Measurements from ENCODE around the gene ARHGAP10.

ARHGAP10 gene

DNA sequence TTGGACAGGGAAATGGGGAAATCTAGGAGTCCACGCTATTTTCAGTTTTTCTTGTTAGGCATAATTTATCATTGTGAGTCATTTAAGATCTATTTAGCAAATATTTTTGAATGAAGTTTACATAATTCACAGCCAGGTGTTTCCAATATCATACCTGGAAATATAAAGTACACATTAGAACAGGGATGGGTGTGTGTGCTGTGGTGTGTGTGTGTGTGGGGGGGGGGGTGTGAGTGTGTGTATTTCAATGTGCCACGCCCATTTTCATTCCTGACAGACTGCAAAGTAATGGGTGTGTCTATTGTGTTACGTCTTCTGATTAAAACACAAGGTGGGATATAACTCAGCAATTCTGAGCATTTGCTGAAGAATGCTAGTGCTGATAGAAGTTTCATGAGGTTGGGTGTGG lies 33.2 kb downstream of the ARHGAP10 start:
- Histone ChIP-seq H3K4me1 (ENCODE audit: insufficient read depth, low read length) (no peaks in the 10 kb centered on the region), H2AFZ (ENCODE audit: low read depth, low read length) (no peak overlapping the region), H4K20me1 (ENCODE audit: insufficient read depth, low read length) (no peaks in the 10 kb centered on the region), H3K9me3 (ENCODE audit: insufficient read depth, low read length, severe bottlenecking) (no peaks in the 10 kb centered on the region), H3K79me2 (ENCODE audit: insufficient read depth, low read length) (no peaks in the 10 kb centered on the region), H3K36me3 (ENCODE audit: insufficient read depth, low read length) (no peaks in the 10 kb centered on the region), H3K4me3 (ENCODE audit: low read depth in 1 of 2, low read length in 2 of 2) (no peak overlapping the region), H3K27me3 (ENCODE audit: insufficient read depth, low read length, poor library complexity) (no peaks in the 10 kb centered on the region), H3K4me2 (ENCODE audit: insufficient read depth, low read length) (no peak overlapping the region), H3K27ac (ENCODE audit: low read length) (no peak overlapping the region), H3K9ac (ENCODE audit: low read depth, low read length) (no peak overlapping the region)
- TF ChIP-seq EZH2 (IDR thresholded peaks at IDR 0.05; ENCODE audit: borderline replicate concordance, low read depth, low read length, severe bottlenecking): no peak
- TF ChIP-seq, protein P1, sequence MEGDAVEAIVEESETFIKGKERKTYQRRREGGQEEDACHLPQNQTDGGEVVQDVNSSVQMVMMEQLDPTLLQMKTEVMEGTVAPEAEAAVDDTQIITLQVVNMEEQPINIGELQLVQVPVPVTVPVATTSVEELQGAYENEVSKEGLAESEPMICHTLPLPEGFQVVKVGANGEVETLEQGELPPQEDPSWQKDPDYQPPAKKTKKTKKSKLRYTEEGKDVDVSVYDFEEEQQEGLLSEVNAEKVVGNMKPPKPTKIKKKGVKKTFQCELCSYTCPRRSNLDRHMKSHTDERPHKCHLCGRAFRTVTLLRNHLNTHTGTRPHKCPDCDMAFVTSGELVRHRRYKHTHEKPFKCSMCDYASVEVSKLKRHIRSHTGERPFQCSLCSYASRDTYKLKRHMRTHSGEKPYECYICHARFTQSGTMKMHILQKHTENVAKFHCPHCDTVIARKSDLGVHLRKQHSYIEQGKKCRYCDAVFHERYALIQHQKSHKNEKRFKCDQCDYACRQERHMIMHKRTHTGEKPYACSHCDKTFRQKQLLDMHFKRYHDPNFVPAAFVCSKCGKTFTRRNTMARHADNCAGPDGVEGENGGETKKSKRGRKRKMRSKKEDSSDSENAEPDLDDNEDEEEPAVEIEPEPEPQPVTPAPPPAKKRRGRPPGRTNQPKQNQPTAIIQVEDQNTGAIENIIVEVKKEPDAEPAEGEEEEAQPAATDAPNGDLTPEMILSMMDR (IDR thresholded peaks at IDR 0.05; ENCODE audit: borderline replicate concordance, extremely low read depth, low read length, poor library complexity, severe bottlenecking): no peak
- DNase-seq: no peak
- ATAC-seq (ENCODE audit: insufficient read depth, low read depth): no peak

DNA sequence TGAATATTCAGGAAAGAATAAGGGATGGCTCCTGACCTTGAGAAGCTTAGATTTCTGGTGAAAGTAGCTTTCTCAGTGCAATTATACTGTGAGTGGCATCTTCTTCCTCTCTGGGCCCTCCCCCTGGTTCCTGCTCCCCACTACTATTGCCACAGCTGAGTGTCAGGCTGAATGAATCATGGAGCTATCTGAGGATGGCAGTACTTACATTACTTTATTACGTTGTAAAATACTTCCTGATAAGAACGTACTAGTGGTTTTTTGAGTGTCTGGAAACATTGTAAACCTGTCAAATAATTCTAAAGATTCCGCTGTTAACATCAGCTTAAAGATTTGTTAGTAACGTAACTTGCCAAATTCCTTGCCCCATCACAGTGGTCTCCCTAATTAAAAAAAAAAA lies 36.2 kb downstream of the ARHGAP10 start:
- DNase-seq (no peak), ATAC-seq (ENCODE audit: insufficient read depth, low read depth) (no peak)
- no peaks in the 10 kb centered on the region for H3K4me1 ChIP-seq (ENCODE audit: insufficient read depth, low read length)

GRCh38 chr4:147769386-147769785 lies 37.5 kb downstream of the ARHGAP10 start:
- no peaks in the 10 kb centered on the region for H3K36me3 ChIP-seq (ENCODE audit: insufficient read depth, low read length)
- no peak overlapping the region for H3K4me2 ChIP-seq (ENCODE audit: insufficient read depth, low read length)
- H3K4me1 ChIP-seq (ENCODE audit: insufficient read depth, low read length): no peaks in the 10 kb centered on the region
- H2AFZ ChIP-seq (ENCODE audit: low read depth, low read length): no peak overlapping the region
- H3K79me2 ChIP-seq (ENCODE audit: insufficient read depth, low read length): no peaks in the 10 kb centered on the region
- no peak overlapping the region for H3K9ac ChIP-seq (ENCODE audit: low read depth, low read length)
- no peak overlapping the region for H3K27ac ChIP-seq (ENCODE audit: low read length)
- ATAC-seq (ENCODE audit: insufficient read depth, low read depth): no peak
- H3K27me3 ChIP-seq (ENCODE audit: insufficient read depth, low read length, poor library complexity): no peaks in the 10 kb centered on the region
- no peaks in the 10 kb centered on the region for H3K9me3 ChIP-seq (ENCODE audit: insufficient read depth, low read length, severe bottlenecking)
- TF ChIP-seq EZH2 (IDR thresholded peaks at IDR 0.05; ENCODE audit: borderline replicate concordance, low read depth, low read length, severe bottlenecking): no peak
- TF ChIP-seq, protein P1 (IDR thresholded peaks at IDR 0.05; ENCODE audit: borderline replicate concordance, extremely low read depth, low read length, poor library complexity, severe bottlenecking): no peak
- no peaks in the 10 kb centered on the region for H4K20me1 ChIP-seq (ENCODE audit: insufficient read depth, low read length)
- no peak overlapping the region for H3K4me3 ChIP-seq (ENCODE audit: low read depth in 1 of 2, low read length in 2 of 2)
- DNase-seq: no peak

More for the DNA sequence above, 36.2 kb downstream of the ARHGAP10 start:
- Histone ChIP-seq H2AFZ (ENCODE audit: low read depth, low read length) (no peak overlapping the region), H3K27me3 (ENCODE audit: insufficient read depth, low read length, poor library complexity) (no peaks in the 10 kb centered on the region), H3K36me3 (ENCODE audit: insufficient read depth, low read length) (no peaks in the 10 kb centered on the region), H3K4me2 (ENCODE audit: insufficient read depth, low read length) (no peak overlapping the region), H4K20me1 (ENCODE audit: insufficient read depth, low read length) (no peaks in the 10 kb centered on the region), H3K27ac (ENCODE audit: low read length) (no peak overlapping the region), H3K4me3 (ENCODE audit: low read depth in 1 of 2, low read length in 2 of 2) (no peak overlapping the region), H3K79me2 (ENCODE audit: insufficient read depth, low read length) (no peaks in the 10 kb centered on the region), H3K9me3 (ENCODE audit: insufficient read depth, low read length, severe bottlenecking) (no peaks in the 10 kb centered on the region), H3K9ac (ENCODE audit: low read depth, low read length) (no peak overlapping the region)
- TF ChIP-seq EZH2 (IDR thresholded peaks at IDR 0.05; ENCODE audit: borderline replicate concordance, low read depth, low read length, severe bottlenecking): no peak
- TF ChIP-seq, protein P1 (IDR thresholded peaks at IDR 0.05; ENCODE audit: borderline replicate concordance, extremely low read depth, low read length, poor library complexity, severe bottlenecking): no peak

DNA sequence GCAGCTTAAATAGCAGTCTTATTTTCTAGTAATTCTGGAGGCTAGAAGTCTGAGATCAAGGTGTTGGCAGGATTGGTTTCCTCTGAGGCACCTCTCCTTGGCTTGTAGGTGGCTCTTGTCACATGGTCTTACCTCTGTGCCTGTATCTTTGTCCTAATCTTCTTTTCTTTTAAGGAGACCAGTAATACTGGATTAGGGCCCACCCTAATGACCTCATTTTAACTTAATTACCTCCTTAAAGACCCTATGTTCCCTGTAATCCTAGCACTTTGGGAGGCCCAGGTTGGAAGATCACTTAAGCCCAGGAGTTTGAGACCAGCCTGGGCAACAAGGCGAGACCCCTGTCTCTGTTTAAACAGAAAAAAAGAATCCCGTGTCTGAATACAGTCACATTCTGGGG lies 38.9 kb downstream of the ARHGAP10 start:
- ATAC-seq (ENCODE audit: insufficient read depth, low read depth): no peak

More for the DNA sequence above, 38.9 kb downstream of the ARHGAP10 start:
- H3K9ac ChIP-seq (ENCODE audit: low read depth, low read length): no peak overlapping the region
- DNase-seq: no peak
- no peak overlapping the region for H3K4me3 ChIP-seq (ENCODE audit: low read depth in 1 of 2, low read length in 2 of 2)
- H3K4me2 ChIP-seq (ENCODE audit: insufficient read depth, low read length): no peak overlapping the region
- H3K9me3 ChIP-seq (ENCODE audit: insufficient read depth, low read length, severe bottlenecking): no peaks in the 10 kb centered on the region
- H3K27me3 ChIP-seq (ENCODE audit: insufficient read depth, low read length, poor library complexity): no peaks in the 10 kb centered on the region
- no peak overlapping the region for H3K27ac ChIP-seq (ENCODE audit: low read length)
- H3K79me2 ChIP-seq (ENCODE audit: insufficient read depth, low read length): no peaks in the 10 kb centered on the region
- no peaks in the 10 kb centered on the region for H4K20me1 ChIP-seq (ENCODE audit: insufficient read depth, low read length)
- TF ChIP-seq EZH2 (IDR thresholded peaks at IDR 0.05; ENCODE audit: borderline replicate concordance, low read depth, low read length, severe bottlenecking): no peak
- TF ChIP-seq, protein P1 (IDR thresholded peaks at IDR 0.05; ENCODE audit: borderline replicate concordance, extremely low read depth, low read length, poor library complexity, severe bottlenecking): no peak
- no peaks in the 10 kb centered on the region for H3K4me1 ChIP-seq (ENCODE audit: insufficient read depth, low read length)
- H3K36me3 ChIP-seq (ENCODE audit: insufficient read depth, low read length): no peaks in the 10 kb centered on the region
- no peak overlapping the region for H2AFZ ChIP-seq (ENCODE audit: low read depth, low read length)

Measured in DND-41 (cell line).